ENCODE data around the gene CEP250. TPM values are rescaled to one million over a fixed set of nuclear protein-coding genes. Genes with fewer than 3 reads are reported as not detected.

The CEP250 gene, protein sequence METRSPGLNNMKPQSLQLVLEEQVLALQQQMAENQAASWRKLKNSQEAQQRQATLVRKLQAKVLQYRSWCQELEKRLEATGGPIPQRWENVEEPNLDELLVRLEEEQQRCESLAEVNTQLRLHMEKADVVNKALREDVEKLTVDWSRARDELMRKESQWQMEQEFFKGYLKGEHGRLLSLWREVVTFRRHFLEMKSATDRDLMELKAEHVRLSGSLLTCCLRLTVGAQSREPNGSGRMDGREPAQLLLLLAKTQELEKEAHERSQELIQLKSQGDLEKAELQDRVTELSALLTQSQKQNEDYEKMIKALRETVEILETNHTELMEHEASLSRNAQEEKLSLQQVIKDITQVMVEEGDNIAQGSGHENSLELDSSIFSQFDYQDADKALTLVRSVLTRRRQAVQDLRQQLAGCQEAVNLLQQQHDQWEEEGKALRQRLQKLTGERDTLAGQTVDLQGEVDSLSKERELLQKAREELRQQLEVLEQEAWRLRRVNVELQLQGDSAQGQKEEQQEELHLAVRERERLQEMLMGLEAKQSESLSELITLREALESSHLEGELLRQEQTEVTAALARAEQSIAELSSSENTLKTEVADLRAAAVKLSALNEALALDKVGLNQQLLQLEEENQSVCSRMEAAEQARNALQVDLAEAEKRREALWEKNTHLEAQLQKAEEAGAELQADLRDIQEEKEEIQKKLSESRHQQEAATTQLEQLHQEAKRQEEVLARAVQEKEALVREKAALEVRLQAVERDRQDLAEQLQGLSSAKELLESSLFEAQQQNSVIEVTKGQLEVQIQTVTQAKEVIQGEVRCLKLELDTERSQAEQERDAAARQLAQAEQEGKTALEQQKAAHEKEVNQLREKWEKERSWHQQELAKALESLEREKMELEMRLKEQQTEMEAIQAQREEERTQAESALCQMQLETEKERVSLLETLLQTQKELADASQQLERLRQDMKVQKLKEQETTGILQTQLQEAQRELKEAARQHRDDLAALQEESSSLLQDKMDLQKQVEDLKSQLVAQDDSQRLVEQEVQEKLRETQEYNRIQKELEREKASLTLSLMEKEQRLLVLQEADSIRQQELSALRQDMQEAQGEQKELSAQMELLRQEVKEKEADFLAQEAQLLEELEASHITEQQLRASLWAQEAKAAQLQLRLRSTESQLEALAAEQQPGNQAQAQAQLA (N-terminal part only)
- 51.0 and 54.6 TPM in 2 replicates for total RNA-seq

DNA sequence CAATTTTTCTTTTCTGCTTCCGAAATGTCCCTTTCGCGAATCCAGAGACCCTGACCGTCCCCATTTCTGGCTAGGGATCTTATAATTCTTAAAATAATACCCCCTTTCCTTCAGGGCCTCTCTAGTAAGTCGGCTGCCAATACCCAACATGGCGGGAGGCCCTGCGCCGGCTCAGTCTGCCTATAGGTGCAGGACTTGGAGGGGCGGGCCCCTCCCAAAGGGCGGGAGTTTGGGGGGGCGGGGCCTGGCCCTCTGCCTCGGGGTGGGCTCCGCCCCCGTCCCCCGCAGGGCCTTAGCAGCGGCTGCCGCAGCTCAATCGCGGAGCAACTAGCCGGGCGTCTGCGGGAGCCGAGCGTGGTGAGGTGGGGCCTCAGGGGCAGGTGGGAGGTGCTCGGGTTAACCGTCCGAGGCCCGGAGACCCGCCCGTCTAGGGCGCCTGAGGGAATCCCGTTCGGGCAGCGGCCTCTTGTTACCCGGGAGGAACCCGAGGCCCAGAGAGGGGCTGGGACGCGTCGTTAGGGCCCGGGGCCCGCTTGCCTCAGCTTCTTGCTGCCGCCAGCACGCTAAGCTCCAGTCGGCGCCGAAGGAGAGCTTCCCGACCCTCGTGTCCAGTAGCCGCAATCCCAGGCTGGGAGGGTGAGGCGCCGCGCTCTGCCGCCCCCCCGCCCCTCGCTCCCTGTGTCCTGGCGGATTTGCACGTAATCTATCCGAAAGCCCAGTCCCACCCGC, at the start of gene CEP250:
Gene CEP250 (plus strand): TSS at position 718 of the 729 bp plus-strand sequence. CDS start 6,770 bp downstream, outside the sequence.
- DNase-seq (ENCODE audit: low spot score) = peak; percentile 89
- Mint-ChIP-seq H3K27ac (peak within 1 kb of the TSS; percentile 98), H3K4me3 (ENCODE audit: low read depth) (peak within 1 kb of the TSS; percentile 88), H3K4me1 (ENCODE audit: low read depth) (peaks cover 18% of the 10 kb centered on the region), H3K9me3 (no peaks in the 10 kb centered on the region), H3K27me3 (ENCODE audit: low read depth) (no peaks in the 10 kb centered on the region), H3K36me3 (ENCODE audit: low read depth) (peaks cover 1% of the 10 kb centered on the region)
- intact Hi-C loops (cut with micrococcal nuclease) = loop anchor here (1.0 to 5.0 kb wide), 3 partner anchors 43 to 288 kb away; partner anchors contain the start of genes RBM39, SPAG4 and UQCC1

GRCh38 chr20:35405775-35406174, 49.6 kb upstream of the CEP250 start:
- Mint-ChIP-seq H3K36me3 (ENCODE audit: low read depth) (peaks cover 53% of the 10 kb centered on the region), H3K4me3 (ENCODE audit: low read depth) (no peak overlapping the region), H3K9me3 (peaks cover 13% of the 10 kb centered on the region), H3K4me1 (ENCODE audit: low read depth) (peaks cover 13% of the 10 kb centered on the region), H3K27ac (no peak overlapping the region), H3K27me3 (ENCODE audit: low read depth) (no peaks in the 10 kb centered on the region)
- intact Hi-C loops (cut with micrococcal nuclease) = no loop called here
- no peak for DNase-seq (ENCODE audit: low spot score)

DNA sequence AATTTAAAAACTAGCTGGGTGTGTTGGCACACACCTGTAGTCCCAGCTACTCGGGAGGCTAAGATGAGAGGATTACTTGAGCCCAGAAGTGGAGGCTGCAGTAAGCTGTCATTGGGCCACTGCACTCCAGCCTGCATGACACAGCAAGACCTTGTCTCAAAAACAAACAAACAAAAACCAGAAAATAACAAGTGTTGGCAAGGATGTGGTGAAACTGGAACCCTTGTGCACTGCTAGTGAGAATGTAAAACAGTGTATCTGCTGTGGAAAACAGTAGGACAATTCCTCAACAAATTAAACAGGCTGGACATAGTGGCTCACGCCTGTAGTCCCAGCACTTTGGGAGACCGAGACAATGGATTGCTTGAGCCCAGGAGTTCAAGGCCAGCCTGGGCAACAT, 47.1 kb upstream of the CEP250 start:
- peaks cover 20% of the 10 kb centered on the region for H3K4me1 Mint-ChIP-seq (ENCODE audit: low read depth)
- no peak for DNase-seq (ENCODE audit: low spot score)
- H3K4me3 Mint-ChIP-seq (ENCODE audit: low read depth) = no peak overlapping the region
- intact Hi-C loops (cut with micrococcal nuclease) = no loop called here
- H3K27ac Mint-ChIP-seq = no peak overlapping the region
- peaks cover 60% of the 10 kb centered on the region for H3K36me3 Mint-ChIP-seq (ENCODE audit: low read depth)
- H3K9me3 Mint-ChIP-seq = peaks cover 13% of the 10 kb centered on the region
- H3K27me3 Mint-ChIP-seq (ENCODE audit: low read depth) = no peaks in the 10 kb centered on the region

GRCh38 chr20:35409542-35409941, 45.9 kb upstream of the CEP250 start:
- peaks cover 18% of the 10 kb centered on the region for H3K4me1 Mint-ChIP-seq (ENCODE audit: low read depth)
- no peak for DNase-seq (ENCODE audit: low spot score)
- no peaks in the 10 kb centered on the region for H3K27me3 Mint-ChIP-seq (ENCODE audit: low read depth)
- no peak overlapping the region for H3K27ac Mint-ChIP-seq
- H3K4me3 Mint-ChIP-seq (ENCODE audit: low read depth) = no peak overlapping the region
- peaks cover 13% of the 10 kb centered on the region for H3K9me3 Mint-ChIP-seq
- peaks cover 54% of the 10 kb centered on the region for H3K36me3 Mint-ChIP-seq (ENCODE audit: low read depth)
- intact Hi-C loops (cut with micrococcal nuclease) = no loop called here

DNA sequence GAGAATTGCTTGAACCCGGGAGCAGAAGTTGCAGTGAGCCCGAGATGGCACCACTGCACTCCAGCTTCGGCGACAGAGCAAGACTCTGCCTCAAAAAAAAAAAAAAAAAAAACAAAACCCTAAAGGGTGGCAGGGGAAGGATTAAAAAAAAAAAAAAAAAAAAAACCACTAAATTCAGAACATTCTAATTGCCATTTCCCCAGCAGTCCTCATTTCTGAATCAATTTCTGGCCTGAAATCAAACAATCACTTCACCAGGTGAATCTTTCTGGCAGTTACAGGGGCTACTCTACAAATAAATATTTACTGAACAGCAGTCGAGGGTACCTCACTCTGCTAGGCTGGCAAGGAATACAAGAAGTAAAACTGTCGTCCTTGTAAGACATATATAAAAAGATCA, 44.8 kb upstream of the CEP250 start:
- H3K27me3 Mint-ChIP-seq (ENCODE audit: low read depth) = no peaks in the 10 kb centered on the region
- intact Hi-C loops (cut with micrococcal nuclease) = loop anchor here (5.0 to 10.0 kb wide), 2 partner anchors 47 to 586 kb away; partner anchors contain the start of genes CEP250 and NCOA6
- peaks cover 11% of the 10 kb centered on the region for H3K4me1 Mint-ChIP-seq (ENCODE audit: low read depth)
- peak overlapping the region; percentile 49 for H3K27ac Mint-ChIP-seq
- no peak for DNase-seq (ENCODE audit: low spot score)
- H3K36me3 Mint-ChIP-seq (ENCODE audit: low read depth) = peaks cover 44% of the 10 kb centered on the region
- peaks cover 8% of the 10 kb centered on the region for H3K9me3 Mint-ChIP-seq
- H3K4me3 Mint-ChIP-seq (ENCODE audit: low read depth) = peak overlapping the region; percentile 94

GRCh38 chr20:35421322-35421721, 34.1 kb upstream of the CEP250 start:
- peaks cover 16% of the 10 kb centered on the region for H3K27me3 Mint-ChIP-seq (ENCODE audit: low read depth)
- no peak for DNase-seq (ENCODE audit: low spot score)
- H3K4me1 Mint-ChIP-seq (ENCODE audit: low read depth) = no peaks in the 10 kb centered on the region
- no peaks in the 10 kb centered on the region for H3K9me3 Mint-ChIP-seq
- no peaks in the 10 kb centered on the region for H3K36me3 Mint-ChIP-seq (ENCODE audit: low read depth)
- H3K27ac Mint-ChIP-seq = no peak overlapping the region
- H3K4me3 Mint-ChIP-seq (ENCODE audit: low read depth) = no peak overlapping the region
- intact Hi-C loops (cut with micrococcal nuclease) = no loop called here

DNA sequence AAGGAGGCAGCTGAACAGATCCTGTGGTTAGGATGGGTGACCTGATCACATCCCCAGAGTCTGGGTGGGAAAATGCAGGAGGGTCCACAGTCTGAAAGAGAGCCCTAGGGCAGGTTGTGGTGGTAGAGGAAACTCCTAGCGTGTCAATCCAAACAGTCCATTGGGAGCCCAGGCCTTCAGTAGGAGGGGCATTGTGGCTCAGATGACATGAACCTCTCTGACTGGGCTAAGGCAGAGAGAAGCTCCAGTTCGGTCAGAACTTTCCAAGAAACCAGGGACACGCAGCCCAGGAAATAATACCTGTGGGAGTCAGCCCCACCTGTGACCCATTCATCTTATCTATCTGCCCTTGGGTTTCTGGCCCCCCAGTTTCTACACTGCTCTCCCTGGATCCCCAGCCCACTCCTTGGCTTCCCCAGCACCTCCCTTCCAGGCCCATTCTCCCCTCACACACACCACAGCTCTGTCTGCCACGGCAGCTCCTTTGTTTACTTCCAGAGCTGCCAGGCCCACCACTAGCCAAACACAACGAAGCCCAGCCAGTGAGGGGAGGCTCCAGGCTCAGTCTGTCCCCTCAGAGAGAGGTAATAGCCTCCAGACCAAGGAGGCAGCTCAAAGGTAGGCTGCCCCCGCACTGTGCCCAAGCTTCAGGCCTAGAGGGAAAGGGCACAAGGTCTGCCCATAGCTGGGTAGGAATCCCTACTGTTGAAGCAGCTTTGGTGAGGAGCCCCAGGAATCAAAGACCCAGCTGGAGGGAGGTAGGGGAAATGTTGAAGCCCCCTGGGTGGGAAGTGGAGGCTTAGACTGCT, 23.6 kb upstream of the CEP250 start:
- H3K27me3 Mint-ChIP-seq (ENCODE audit: low read depth) = no peaks in the 10 kb centered on the region
- intact Hi-C loops (cut with micrococcal nuclease) = no loop called here
- H3K4me3 Mint-ChIP-seq (ENCODE audit: low read depth) = no peak overlapping the region
- no peaks in the 10 kb centered on the region for H3K9me3 Mint-ChIP-seq
- DNase-seq (ENCODE audit: low spot score) = no peak
- H3K27ac Mint-ChIP-seq = no peak overlapping the region
- H3K4me1 Mint-ChIP-seq (ENCODE audit: low read depth) = no peaks in the 10 kb centered on the region
- no peaks in the 10 kb centered on the region for H3K36me3 Mint-ChIP-seq (ENCODE audit: low read depth)

DNA sequence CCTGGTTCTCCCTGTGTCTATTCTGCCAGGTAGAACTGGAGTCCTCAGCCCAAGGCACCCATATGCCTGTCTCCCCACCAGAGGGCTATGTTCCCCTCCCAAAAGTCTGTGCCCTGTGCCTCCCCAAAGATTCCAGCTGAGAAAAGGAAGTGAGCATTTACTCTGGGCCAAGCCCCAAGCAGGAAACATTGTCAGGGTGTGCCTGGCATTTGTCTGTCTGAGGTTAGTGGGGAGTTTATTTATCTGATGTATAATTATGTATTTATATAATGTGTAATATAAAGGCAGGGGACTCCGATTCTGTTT, 23.0 kb upstream of the CEP250 start:
- H3K4me3 Mint-ChIP-seq (ENCODE audit: low read depth) = no peak overlapping the region

GRCh38 chr20:35433337-35433736, 22.1 kb upstream of the CEP250 start:
- H3K9me3 Mint-ChIP-seq = no peaks in the 10 kb centered on the region
- H3K36me3 Mint-ChIP-seq (ENCODE audit: low read depth) = no peaks in the 10 kb centered on the region
- no peak for DNase-seq (ENCODE audit: low spot score)
- intact Hi-C loops (cut with micrococcal nuclease) = no loop called here
- no peak overlapping the region for H3K4me3 Mint-ChIP-seq (ENCODE audit: low read depth)
- H3K27ac Mint-ChIP-seq = no peak overlapping the region
- no peaks in the 10 kb centered on the region for H3K27me3 Mint-ChIP-seq (ENCODE audit: low read depth)
- no peaks in the 10 kb centered on the region for H3K4me1 Mint-ChIP-seq (ENCODE audit: low read depth)

More for the DNA sequence above, 23.0 kb upstream of the CEP250 start:
- Mint-ChIP-seq H3K27me3 (ENCODE audit: low read depth) (no peaks in the 10 kb centered on the region), H3K27ac (no peak overlapping the region), H3K4me1 (ENCODE audit: low read depth) (no peaks in the 10 kb centered on the region), H3K36me3 (ENCODE audit: low read depth) (no peaks in the 10 kb centered on the region), H3K9me3 (no peaks in the 10 kb centered on the region)
- intact Hi-C loops (cut with micrococcal nuclease) = no loop called here
- no peak for DNase-seq (ENCODE audit: low spot score)

DNA sequence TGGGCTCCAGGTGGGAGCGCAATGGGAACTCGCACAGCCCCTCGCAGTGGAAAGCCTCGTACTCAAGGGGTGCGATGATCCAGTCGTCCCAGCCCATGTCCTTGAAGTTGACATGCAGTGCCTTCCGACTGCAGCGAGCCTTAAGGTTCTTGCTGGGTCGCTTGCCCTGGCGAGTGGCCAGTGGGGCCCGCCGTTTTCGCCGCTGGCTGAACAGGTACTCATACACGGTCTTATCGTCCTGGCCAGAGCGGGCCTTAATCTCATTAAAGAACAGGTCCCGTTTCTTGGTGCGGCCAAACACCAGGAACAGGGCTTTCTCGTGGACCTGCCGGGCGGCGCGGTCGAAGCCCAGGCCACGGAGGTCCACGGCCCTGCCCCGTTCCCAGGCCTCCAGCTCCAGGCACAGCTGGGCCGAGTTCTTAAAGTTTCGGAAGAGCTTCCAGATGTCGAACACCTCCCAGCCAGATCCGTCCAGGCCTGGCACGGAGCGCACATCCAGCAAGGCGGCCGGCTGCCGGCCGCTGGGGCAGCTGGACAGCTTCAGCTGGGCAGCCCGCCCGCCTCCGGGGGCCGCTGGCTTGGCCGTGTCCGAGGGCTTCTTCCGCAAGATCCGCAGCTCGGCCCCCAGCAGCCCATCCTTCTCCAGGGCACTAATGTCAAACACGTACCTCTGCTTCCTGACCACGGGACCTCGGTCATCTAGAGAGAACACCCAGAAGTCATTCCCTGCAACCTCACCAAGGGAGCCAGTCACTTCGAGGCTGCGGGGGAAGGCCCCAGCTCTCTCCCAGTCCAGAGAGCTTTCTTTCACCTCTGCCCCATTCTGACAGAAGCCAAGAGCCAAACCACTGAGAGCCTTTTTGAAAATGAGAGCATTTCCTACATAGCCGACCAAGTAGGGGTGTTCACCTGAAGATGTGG, 21.1 kb upstream of the CEP250 start:
- Mint-ChIP-seq H3K4me1 (ENCODE audit: low read depth) (no peaks in the 10 kb centered on the region), H3K27me3 (ENCODE audit: low read depth) (no peaks in the 10 kb centered on the region), H3K9me3 (no peaks in the 10 kb centered on the region)

DNA sequence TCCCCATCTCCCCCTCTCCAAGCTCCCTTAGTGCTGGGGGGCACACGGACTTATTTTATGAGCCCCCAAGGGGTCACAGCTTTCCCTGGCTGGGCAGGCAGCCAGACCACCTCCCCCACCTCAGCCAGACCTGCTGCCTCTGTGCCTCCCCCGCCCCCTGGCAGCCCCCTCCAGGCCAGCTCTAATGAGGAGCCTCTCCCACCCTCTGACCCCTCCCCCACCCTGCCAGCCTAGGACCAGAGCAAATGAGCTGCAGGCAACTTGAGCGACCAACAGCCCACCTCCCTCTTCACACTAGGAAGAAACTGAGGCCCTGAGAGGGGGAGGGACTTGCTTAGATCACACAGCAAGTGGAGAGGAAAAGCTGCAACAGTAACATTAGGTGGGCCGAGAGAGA, 19.2 kb upstream of the CEP250 start:
- DNase-seq (ENCODE audit: low spot score) = no peak
- intact Hi-C loops (cut with micrococcal nuclease) = no loop called here
- Mint-ChIP-seq H3K27ac (no peak overlapping the region), H3K36me3 (ENCODE audit: low read depth) (no peaks in the 10 kb centered on the region), H3K27me3 (ENCODE audit: low read depth) (peaks cover 11% of the 10 kb centered on the region), H3K4me1 (ENCODE audit: low read depth) (no peaks in the 10 kb centered on the region), H3K4me3 (ENCODE audit: low read depth) (no peak overlapping the region), H3K9me3 (no peaks in the 10 kb centered on the region)

More for the DNA sequence above, 21.1 kb upstream of the CEP250 start:
- no peak overlapping the region for H3K27ac Mint-ChIP-seq
- DNase-seq (ENCODE audit: low spot score) = no peak
- intact Hi-C loops (cut with micrococcal nuclease) = no loop called here
- no peaks in the 10 kb centered on the region for H3K36me3 Mint-ChIP-seq (ENCODE audit: low read depth)
- H3K4me3 Mint-ChIP-seq (ENCODE audit: low read depth) = no peak overlapping the region

Data from activated T-helper 2 cell treated with anti-CD3 and anti-CD28 coated beads, Interferon-gamma antibody, Interleukin-2, Interleukin-4, amounts not matched to agents 10 μg/mL and 5 μg/mL and 100 μg/mL, durations not matched to agents 14 hours and 24 hours and 36 hours (primary cell).